ENCODE data around the gene GLI1.

- no peak for TF ChIP-seq CTCF (IDR thresholded peaks at IDR 0.05)
- TF ChIP-seq POLR2A (IDR thresholded peaks at IDR 0.05) = no peak
- TF ChIP-seq POLR2AphosphoS5 (IDR thresholded peaks at IDR 0.05) = no peak
These were observed 55.3 kb downstream of the GLI1 start for GRCh38 chr12:57514720-57515407.
